Adipocyte (in vitro differentiated cells): ENCODE measurements around the gene ZNF592.

ENCODE experiments used
- DNase-seq: peaks from one replicate; pipeline ENCODE4 v3.0.0-alpha.2; 2015; ENCODE audit warnings: low read depth
- H3K27me3 ChIP-seq: replicated peaks from 2 replicates; pipeline ENCODE4 v1.7.0; 2013; ENCODE audit warnings: mild to moderate bottlenecking, low read length, moderate library complexity; ENCODE audit not compliant: control insufficient read depth, insufficient read depth
- H3K36me3 ChIP-seq: 2 replicates; pipeline ENCODE4 v1.7.0; 2013; ENCODE audit warnings: low read length, mild to moderate bottlenecking, moderate library complexity; ENCODE audit not compliant: control insufficient read depth, insufficient read depth, severe bottlenecking
- H3K4me1 ChIP-seq: 2 replicates; pipeline ENCODE4 v1.7.0; 2013; ENCODE audit warnings: mild to moderate bottlenecking, low read length, moderate library complexity; ENCODE audit not compliant: control insufficient read depth, insufficient read depth
- H3K4me3 ChIP-seq: 2 replicates; pipeline ENCODE4 v1.7.0; 2013; ENCODE audit warnings: mild to moderate bottlenecking, low read length, moderate library complexity
- H3K9ac ChIP-seq: 2 replicates; pipeline ENCODE4 v1.7.0; 2013; ENCODE audit warnings: mild to moderate bottlenecking, low read length, moderate library complexity
- H3K9me3 ChIP-seq: 2 replicates; pipeline ENCODE4 v1.7.0; 2013; ENCODE audit warnings: mild to moderate bottlenecking, low read length, moderate library complexity; ENCODE audit not compliant: control insufficient read depth

The ZNF592 gene

GRCh38 chr15:84781495-84781894 is 33.1 kb downstream of the ZNF592 start:
- Histone ChIP-seq H3K4me1 (peaks cover 26% of the 10 kb centered on the region), H3K9me3 (no peaks in the 10 kb centered on the region), H3K4me3 (no peak overlapping the region), H3K9ac (no peak overlapping the region), H3K27me3 (no peaks in the 10 kb centered on the region), H3K36me3 (peaks cover 38% of the 10 kb centered on the region)
- DNase-seq, result peak; percentile 60

DNA sequence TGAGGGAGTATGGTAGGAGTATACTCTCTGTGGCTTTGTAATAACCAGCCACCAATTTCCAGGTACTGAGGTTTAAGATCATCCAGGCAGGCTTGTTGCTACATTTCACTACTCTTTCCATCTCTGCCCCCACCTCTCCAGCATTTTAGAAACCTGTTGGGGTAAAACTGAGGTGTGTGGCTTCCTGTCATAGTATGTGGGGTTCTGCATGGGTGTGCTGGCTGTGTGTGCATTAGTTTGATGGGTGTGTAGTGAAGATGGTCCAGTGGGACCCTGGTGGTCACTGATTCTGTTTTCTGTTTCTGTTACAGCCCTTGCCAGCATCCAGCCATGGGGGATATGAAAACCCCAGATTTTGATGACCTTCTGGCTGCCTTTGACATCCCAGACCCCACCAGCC is 34.0 kb downstream of the ZNF592 start:
- H3K4me1 ChIP-seq, result peaks cover 30% of the 10 kb centered on the region
- H3K36me3 ChIP-seq, result peaks cover 38% of the 10 kb centered on the region
- H3K9me3 ChIP-seq, result no peaks in the 10 kb centered on the region
- DNase-seq, result no peak
- no peak overlapping the region for H3K9ac ChIP-seq
- no peaks in the 10 kb centered on the region for H3K27me3 ChIP-seq
- no peak overlapping the region for H3K4me3 ChIP-seq

DNA sequence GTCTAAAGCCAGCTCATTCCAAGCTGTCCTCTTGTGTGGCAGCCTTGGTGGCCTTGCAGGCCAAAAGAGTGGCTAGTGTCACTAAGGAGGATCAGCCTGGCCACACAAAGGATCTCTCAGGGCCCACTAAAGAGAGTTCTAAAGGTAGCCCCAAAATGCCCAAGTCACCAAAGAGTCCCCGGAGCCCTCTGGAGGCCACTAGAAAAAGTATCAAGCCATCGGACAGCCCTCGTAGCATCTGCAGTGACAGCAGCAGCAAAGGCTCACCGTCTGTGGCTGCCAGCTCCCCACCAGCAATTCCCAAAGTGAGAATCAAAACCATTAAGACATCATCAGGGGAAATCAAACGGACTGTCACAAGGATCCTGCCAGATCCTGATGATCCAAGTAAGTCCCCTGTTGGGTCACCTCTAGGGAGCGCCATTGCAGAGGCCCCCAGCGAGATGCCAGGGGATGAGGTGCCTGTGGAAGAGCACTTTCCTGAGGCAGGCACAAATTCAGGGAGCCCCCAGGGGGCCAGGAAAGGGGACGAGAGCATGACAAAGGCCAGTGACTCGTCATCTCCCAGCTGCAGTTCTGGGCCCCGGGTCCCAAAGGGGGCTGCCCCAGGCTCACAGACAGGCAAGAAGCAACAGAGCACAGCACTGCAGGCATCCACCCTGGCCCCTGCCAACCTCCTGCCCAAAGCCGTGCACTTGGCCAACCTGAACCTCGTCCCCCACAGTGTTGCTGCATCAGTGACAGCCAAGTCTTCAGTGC is 35.3 kb downstream of the ZNF592 start:
- Histone ChIP-seq H3K4me3 (no peak overlapping the region), H3K4me1 (peaks cover 43% of the 10 kb centered on the region), H3K9me3 (no peaks in the 10 kb centered on the region), H3K27me3 (no peaks in the 10 kb centered on the region), H3K9ac (no peak overlapping the region), H3K36me3 (peaks cover 31% of the 10 kb centered on the region)
- DNase-seq, result no peak

DNA sequence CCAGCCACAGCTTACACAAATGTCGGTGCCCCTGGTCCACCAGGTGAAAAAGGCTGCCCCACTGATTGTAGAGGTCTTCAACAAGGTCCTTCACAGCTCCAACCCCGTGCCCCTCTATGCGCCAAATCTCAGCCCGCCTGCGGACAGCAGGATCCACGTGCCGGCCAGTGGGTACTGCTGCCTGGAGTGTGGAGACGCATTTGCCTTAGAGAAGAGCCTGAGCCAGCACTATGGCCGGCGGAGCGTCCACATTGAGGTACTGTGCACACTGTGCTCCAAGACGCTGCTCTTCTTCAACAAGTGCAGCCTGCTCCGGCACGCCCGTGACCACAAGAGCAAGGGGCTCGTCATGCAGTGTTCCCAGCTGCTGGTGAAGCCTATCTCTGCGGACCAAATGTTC is 35.9 kb downstream of the ZNF592 start:
- Histone ChIP-seq H3K27me3 (no peaks in the 10 kb centered on the region), H3K36me3 (peaks cover 29% of the 10 kb centered on the region), H3K4me3 (no peak overlapping the region), H3K9ac (no peak overlapping the region), H3K4me1 (peaks cover 45% of the 10 kb centered on the region), H3K9me3 (no peaks in the 10 kb centered on the region)
- no peak for DNase-seq

GRCh38 chr15:84785053-84785452 is 36.7 kb downstream of the ZNF592 start:
- Histone ChIP-seq H3K4me3 (no peak overlapping the region), H3K4me1 (peaks cover 41% of the 10 kb centered on the region), H3K27me3 (no peaks in the 10 kb centered on the region), H3K9ac (no peak overlapping the region), H3K9me3 (no peaks in the 10 kb centered on the region), H3K36me3 (peaks cover 29% of the 10 kb centered on the region)
- no peak for DNase-seq

DNA sequence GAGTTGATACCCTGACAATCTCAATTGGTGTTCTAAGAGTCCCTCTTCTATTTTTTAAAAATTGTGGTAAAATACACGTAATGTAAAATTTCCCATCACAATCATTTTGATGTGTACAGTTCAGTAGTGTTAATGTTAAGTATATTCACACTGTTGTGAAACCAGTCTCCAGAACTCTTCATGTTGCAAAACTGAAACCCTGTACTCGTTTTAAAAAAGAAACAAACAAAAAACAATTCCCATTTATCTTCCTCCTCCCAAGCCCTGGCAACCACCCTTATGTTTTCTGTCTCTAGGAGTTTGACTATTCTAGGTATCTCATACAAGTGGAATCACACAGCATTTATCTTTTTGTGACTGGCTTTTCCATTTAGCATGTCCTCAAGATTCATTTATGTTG is 40.1 kb downstream of the ZNF592 start:
- DNase-seq, result peak; percentile 44
- Histone ChIP-seq H3K4me1 (peaks cover 43% of the 10 kb centered on the region), H3K4me3 (no peak overlapping the region), H3K9me3 (no peaks in the 10 kb centered on the region), H3K27me3 (no peaks in the 10 kb centered on the region), H3K9ac (no peak overlapping the region), H3K36me3 (peaks cover 45% of the 10 kb centered on the region)

- peaks cover 43% of the 10 kb centered on the region for H3K4me1 ChIP-seq
- H3K36me3 ChIP-seq, result peaks cover 37% of the 10 kb centered on the region
- H3K27me3 ChIP-seq, result no peaks in the 10 kb centered on the region
- DNase-seq, result no peak
- no peak overlapping the region for H3K9ac ChIP-seq
- H3K4me3 ChIP-seq, result no peak overlapping the region
- H3K9me3 ChIP-seq, result no peaks in the 10 kb centered on the region
These were observed 41.4 kb downstream of the ZNF592 start for GRCh38 chr15:84789762-84790161.

- H3K9ac ChIP-seq, result no peak overlapping the region
- DNase-seq, result no peak
- H3K27me3 ChIP-seq, result no peaks in the 10 kb centered on the region
- peaks cover 36% of the 10 kb centered on the region for H3K36me3 ChIP-seq
- H3K9me3 ChIP-seq, result no peaks in the 10 kb centered on the region
- H3K4me1 ChIP-seq, result peaks cover 40% of the 10 kb centered on the region
- H3K4me3 ChIP-seq, result no peak overlapping the region
These were observed 42.3 kb downstream of the ZNF592 start for GRCh38 chr15:84790676-84791075.

DNA sequence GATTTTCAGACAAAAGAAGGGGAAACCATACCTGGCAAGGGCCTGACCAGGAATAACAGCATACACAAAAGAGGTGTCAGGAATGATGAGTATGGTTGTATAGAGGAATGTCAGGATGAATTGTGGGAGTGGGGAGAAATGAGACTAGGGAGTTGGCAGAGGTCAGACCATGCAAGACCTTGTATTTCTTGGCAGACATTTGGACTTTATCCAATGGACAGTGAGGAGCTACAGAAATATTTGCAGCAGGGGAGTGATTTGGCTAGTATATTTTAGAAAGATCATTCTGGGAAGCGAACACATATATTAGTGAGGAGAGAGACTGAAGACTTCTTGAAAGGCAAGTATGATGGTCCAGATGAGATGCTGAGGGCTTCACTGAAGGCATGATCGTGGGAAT is 43.4 kb downstream of the ZNF592 start:
- H3K4me1 ChIP-seq, result peaks cover 33% of the 10 kb centered on the region
- H3K9me3 ChIP-seq, result no peaks in the 10 kb centered on the region
- no peak overlapping the region for H3K9ac ChIP-seq
- H3K4me3 ChIP-seq, result no peak overlapping the region
- H3K36me3 ChIP-seq, result peaks cover 36% of the 10 kb centered on the region
- no peaks in the 10 kb centered on the region for H3K27me3 ChIP-seq
- DNase-seq, result no peak

DNA sequence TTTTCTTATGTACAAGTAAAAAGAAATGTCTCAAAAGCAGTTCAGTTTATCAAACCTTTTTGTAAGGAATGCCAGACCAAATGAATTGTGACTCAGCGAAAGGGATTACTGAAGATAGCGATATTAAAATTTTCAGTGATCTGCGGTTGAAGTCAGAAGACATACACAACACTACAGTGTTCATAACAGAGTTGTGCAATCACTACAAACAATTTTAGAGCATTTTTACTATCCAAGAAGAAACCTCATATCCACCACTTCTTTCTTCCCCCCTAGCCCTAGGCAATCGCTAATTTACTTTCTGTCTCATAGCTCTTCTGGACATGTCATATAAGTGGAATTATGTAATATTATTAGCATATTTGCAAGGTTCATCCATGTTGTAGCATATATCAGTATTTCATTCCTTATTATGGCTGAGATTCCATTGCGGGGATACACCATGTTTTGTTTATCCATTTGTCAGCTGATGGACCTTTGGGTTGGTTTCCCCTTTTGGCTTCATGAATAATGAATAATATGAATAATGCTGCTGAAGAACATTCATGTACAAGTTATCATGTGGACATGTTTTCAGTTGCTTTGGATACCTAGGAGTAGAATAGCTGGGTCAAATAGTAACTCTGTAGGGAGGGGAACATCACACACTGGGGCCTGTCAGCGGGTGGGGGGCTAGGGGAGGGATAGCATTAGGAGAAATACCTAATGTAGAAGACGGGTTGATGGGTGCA is 45.2 kb downstream of the ZNF592 start:
- no peak for DNase-seq
- Histone ChIP-seq H3K4me3 (no peak overlapping the region), H3K27me3 (no peaks in the 10 kb centered on the region), H3K36me3 (peaks cover 52% of the 10 kb centered on the region), H3K9ac (no peak overlapping the region), H3K4me1 (peaks cover 17% of the 10 kb centered on the region), H3K9me3 (no peaks in the 10 kb centered on the region)

DNA sequence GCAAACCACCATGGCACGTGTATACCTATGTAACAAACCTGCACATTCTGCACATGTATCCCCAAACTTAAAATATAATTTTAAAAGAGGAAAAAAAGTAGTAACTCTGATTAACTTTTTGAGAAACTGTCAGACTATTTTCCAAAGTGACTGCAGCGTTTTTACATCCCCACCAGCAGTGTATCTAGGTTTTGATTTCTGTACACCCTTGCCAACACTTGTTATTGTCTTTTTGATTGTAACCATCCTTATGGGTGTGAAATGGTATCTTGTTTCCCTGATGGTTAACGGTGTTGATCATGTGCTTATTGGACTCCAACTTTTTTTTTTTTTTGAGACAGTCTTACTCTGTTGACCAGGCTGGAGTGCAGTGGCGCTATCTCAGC is 45.8 kb downstream of the ZNF592 start:
- peaks cover 12% of the 10 kb centered on the region for H3K4me1 ChIP-seq
- no peaks in the 10 kb centered on the region for H3K9me3 ChIP-seq
- H3K4me3 ChIP-seq, result no peak overlapping the region
- no peak overlapping the region for H3K9ac ChIP-seq
- no peaks in the 10 kb centered on the region for H3K27me3 ChIP-seq
- DNase-seq, result no peak
- peaks cover 58% of the 10 kb centered on the region for H3K36me3 ChIP-seq
